ENCODE results near the gene AGAP2.
"Not testable (repeated sequence)": the region's sequence is repeated elsewhere in the genome, so short reads cannot be mapped to it uniquely, and the experiment has no call there.

AGAP2 gene

DNA sequence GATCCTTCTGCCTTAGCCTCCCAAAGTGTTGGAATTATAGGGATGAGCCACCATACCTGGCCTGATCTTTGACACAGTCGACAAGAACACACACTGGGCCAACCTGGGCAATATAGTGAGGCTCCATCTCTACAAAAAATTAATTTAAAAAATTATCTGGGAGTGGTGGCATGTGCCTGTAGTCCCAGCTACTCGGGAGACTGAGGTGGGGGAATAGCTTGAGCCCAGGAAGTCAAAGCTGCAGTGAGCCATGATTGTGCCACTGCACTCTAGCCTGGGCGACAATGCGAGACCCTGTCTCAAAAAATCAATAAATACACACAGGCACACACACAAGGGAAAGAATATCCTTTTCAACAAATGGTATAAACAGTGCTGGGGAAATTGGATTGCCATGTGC lies 50.7 kb downstream of the AGAP2 start:
- no peak for TF ChIP-seq Cebpa-rat (IDR thresholded peaks at IDR 0.05)
- Histone ChIP-seq H3K4me3 (no peak overlapping the region), H3K27me3 (no peaks in the 10 kb centered on the region), H3K4me2 (no peak overlapping the region), H3K9me3 (replicated peaks in 1 of 11) (peaks cover 0 to 8% (median 0%) of the 10 kb centered on the region in 11 experiments; a peak in 2 of 22 replicates), H3K9ac (no peak overlapping the region), H3K4me1 (no peaks in the 10 kb centered on the region), H4K20me1 (no peaks in the 10 kb centered on the region), H3K27ac (no peak overlapping the region), H3K36me3 (no peaks in the 10 kb centered on the region)

DNA sequence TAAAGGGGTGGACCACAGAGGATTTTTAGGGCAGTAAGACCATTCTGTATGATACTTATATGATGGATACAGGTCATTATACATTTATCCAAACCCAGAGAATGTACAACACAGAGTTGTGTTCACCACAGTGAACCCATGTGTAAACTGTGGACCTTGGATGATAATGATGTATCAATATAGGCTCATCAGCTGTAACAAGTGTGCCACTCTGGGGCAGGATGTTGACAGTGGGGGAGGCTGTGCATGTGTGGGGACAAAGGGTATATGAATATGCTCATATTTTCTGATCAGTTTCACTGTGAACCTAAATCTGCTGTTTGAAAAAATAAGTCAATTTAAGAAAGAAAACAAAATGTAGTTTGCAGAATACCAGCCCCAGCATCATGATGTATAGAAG lies 58.8 kb downstream of the AGAP2 start:
- Histone ChIP-seq H3K9ac (no peak overlapping the region), H3K27me3 (no peaks in the 10 kb centered on the region), H3K4me2 (no peak overlapping the region), H3K4me3 (no peak overlapping the region), H3K4me1 (no peaks in the 10 kb centered on the region), H3K9me3 (replicated peaks in 1 of 11) (peaks cover 16 to 26% (median 21%) of the 10 kb centered on the region in 11 experiments), H4K20me1 (no peaks in the 10 kb centered on the region), H3K36me3 (no peaks in the 10 kb centered on the region), H3K27ac (no peak overlapping the region)
- TF ChIP-seq Cebpa-rat (IDR thresholded peaks at IDR 0.05): no peak

- not testable (repeated sequence) for H3K27me3 ChIP-seq, H3K27ac ChIP-seq, H3K9ac ChIP-seq, H4K20me1 ChIP-seq, H3K4me2 ChIP-seq, H3K36me3 ChIP-seq, H3K4me3 ChIP-seq, H3K4me1 ChIP-seq
- peaks cover 16 to 26% (median 21%) of the 10 kb centered on the region in 11 experiments for H3K9me3 ChIP-seq (replicated peaks in 1 of 11)
Observed at GRCh38 chr12:57677947-57678346, 60.6 kb downstream of the AGAP2 start.

GRCh38 chr12:57674691-57675090 lies 63.9 kb downstream of the AGAP2 start:
- H3K9ac ChIP-seq: no peak overlapping the region
- H3K27ac ChIP-seq: no peak overlapping the region
- H3K27me3 ChIP-seq: no peaks in the 10 kb centered on the region
- H3K9me3 ChIP-seq (replicated peaks in 1 of 11): no peaks in the 10 kb centered on the region; a peak in 2 of 22 replicates
- no peak overlapping the region for H3K4me3 ChIP-seq
- no peaks in the 10 kb centered on the region for H4K20me1 ChIP-seq
- H3K4me1 ChIP-seq: no peaks in the 10 kb centered on the region
- TF ChIP-seq Cebpa-rat (IDR thresholded peaks at IDR 0.05): no peak
- H3K4me2 ChIP-seq: no peak overlapping the region
- no peaks in the 10 kb centered on the region for H3K36me3 ChIP-seq

All from BLaER1 treated with 17β-estradiol and CSF1 and Interleukin-3, amounts not matched to agents 10 nM and 100 nM (cell line).